IPS-20b (cell line): Measurements from ENCODE around the gene DNAJC6.

Source experiments
- H3K27ac ChIP-seq: one replicate; pipeline ENCODE4 v1.5.1; 2013; ENCODE audit warnings: low read length
- H3K27me3 ChIP-seq: 2 replicates; pipeline ENCODE4 v1.6.1; 2013; ENCODE audit warnings: mild to moderate bottlenecking, low read length, inconsistent platforms; ENCODE audit not compliant: insufficient read depth
- H3K36me3 ChIP-seq: 2 replicates; pipeline ENCODE4 v1.6.1; 2013; ENCODE audit warnings: low read depth, mild to moderate bottlenecking, inconsistent platforms, low read length, moderate library complexity; ENCODE audit not compliant: insufficient read depth
- H3K4me1 ChIP-seq: 2 replicates; pipeline ENCODE4 v1.6.1; 2013; ENCODE audit warnings: mild to moderate bottlenecking, control low read depth, inconsistent platforms, low read length, moderate library complexity; ENCODE audit not compliant: insufficient read depth
- H3K4me3 ChIP-seq: 2 replicates; pipeline ENCODE4 v1.5.1; 2013; ENCODE audit warnings: mild to moderate bottlenecking, low read length, inconsistent platforms
- H3K9ac ChIP-seq: 2 replicates; pipeline ENCODE4 v1.6.1; 2013; ENCODE audit warnings: low read depth, mild to moderate bottlenecking, inconsistent platforms, low read length, moderate library complexity
- H3K9me3 ChIP-seq: 2 replicates; pipeline ENCODE4 v1.6.1; 2013; ENCODE audit warnings: mild to moderate bottlenecking, low read depth, low read length, inconsistent platforms; ENCODE audit not compliant: insufficient read depth

Gene DNAJC6

DNA sequence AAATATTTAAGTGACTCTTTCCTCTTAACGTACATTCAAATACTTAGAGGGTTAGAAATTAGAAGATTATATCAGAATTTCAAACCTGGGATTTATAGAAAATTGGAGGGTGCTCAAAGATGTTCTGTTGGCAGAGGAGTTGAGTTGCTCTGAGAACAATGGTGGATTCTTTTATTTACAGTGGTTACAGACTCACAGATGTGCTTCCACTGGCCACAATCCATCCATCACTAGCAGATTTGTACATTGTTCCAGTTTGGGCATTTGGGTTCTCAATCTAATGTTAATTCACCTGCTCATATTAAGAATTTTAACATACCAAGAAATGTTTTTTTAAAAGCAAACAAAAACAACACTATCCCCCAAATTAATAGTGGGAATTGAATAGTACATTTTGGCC is 23.5 kb downstream of the DNAJC6 start:
- Histone ChIP-seq H3K4me1 (no peaks in the 10 kb centered on the region), H3K4me3 (no peak overlapping the region), H3K36me3 (no peaks in the 10 kb centered on the region), H3K27ac (no peak overlapping the region), H3K9me3 (no peaks in the 10 kb centered on the region), H3K9ac (no peak overlapping the region), H3K27me3 (no peaks in the 10 kb centered on the region)

DNA sequence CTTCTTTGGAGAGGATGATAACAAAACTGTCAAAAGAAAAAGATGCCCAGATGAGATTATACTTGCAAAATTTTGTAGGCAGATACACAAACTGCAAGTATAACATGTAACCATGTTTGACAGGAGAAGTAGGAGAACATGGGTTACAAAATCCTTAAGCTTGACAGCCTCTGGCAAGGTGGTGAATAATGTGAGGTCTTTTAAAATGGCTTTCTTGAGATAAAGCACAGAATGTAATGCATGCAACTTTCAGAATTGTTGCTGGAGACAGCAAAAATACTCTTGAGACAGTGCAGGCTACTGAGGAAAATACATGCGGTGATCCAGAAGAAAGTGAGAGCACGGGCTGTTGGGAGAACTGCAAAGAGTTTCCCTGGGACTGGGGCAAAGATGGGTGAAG is 24.7 kb downstream of the DNAJC6 start:
- Histone ChIP-seq H3K27me3 (no peaks in the 10 kb centered on the region), H3K36me3 (no peaks in the 10 kb centered on the region), H3K4me3 (no peak overlapping the region), H3K9me3 (no peaks in the 10 kb centered on the region), H3K9ac (no peak overlapping the region), H3K27ac (no peak overlapping the region), H3K4me1 (no peaks in the 10 kb centered on the region)

DNA sequence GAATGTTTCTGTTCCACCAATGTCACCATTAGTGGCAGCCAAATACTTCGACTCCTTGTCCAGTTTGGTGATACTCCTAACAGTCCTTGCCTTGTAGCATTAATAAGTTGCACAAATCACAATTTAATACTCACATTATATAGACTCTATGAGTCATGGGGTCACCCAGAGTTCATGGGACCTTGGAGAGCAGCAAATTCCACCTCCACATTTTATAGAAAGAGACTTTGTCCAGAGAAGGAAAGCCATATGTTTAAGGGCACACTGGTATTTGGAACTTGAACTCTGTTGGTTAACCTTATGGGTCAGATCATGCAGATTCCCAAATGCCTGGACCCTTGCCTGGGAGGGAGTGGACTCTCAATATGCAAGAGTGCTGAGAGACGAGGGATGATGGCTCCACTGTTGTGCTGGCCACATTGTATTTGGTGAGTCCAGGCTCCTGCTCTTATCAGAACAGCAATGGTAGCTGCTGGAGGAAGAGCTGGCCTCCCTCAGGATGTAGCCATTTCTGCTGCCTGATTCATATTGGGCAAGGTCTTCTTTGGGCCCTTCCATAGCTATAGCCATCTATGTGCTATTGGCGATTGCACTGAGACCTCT is 30.6 kb downstream of the DNAJC6 start:
- Histone ChIP-seq H3K4me3 (no peak overlapping the region), H3K9ac (no peak overlapping the region), H3K27ac (no peak overlapping the region), H3K4me1 (peaks cover 4% of the 10 kb centered on the region; the same call in 1 of the 2 replicates), H3K9me3 (no peaks in the 10 kb centered on the region), H3K36me3 (no peaks in the 10 kb centered on the region), H3K27me3 (no peaks in the 10 kb centered on the region)

DNA sequence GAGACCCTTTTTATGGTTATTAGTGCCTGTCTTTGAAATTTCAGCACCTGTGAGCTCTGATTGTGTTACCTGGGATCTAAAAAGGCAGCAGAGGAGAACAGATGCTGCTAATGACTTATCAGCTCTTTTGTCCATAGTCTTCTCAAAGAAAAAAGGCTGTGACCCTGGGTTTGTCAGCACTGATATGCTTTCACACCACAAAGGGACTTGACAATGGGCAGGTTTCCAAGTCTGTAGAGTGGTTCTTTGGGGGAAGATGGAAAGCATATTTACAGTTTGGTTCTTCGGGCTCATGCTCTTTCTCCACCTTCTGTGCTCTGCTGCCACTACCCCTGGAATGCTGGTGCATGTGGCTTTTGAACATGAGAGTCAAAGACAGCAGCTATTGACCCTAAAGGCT is 32.0 kb downstream of the DNAJC6 start:
- peaks cover 4% of the 10 kb centered on the region; the same call in 1 of the 2 replicates for H3K4me1 ChIP-seq

DNA sequence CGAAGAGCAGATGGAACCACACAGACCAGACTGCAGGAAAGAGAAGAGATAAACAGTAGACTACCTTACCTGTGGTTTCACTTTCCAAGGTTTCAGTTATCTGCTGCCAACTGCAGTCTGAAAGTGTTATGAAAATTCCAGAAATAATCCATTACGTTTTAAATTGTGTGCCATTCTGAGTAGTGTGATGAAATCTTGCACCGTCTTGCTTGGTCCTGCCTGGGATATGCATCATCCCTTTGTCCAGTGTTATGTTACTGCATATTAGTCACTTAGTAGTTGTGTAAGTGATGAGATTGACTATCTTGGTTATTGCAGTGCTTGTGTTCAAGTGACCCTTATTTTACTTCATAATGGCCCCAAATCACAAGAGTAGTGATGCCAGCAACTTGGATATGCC is 33.9 kb downstream of the DNAJC6 start:
- H3K36me3 ChIP-seq: no peaks in the 10 kb centered on the region
- H3K9me3 ChIP-seq: no peaks in the 10 kb centered on the region
- H3K27me3 ChIP-seq: no peaks in the 10 kb centered on the region
- no peak overlapping the region for H3K9ac ChIP-seq
- no peak overlapping the region for H3K4me3 ChIP-seq
- H3K27ac ChIP-seq: no peak overlapping the region
- peaks cover 4% of the 10 kb centered on the region; the same call in 1 of the 2 replicates for H3K4me1 ChIP-seq

More for the DNA sequence above, 32.0 kb downstream of the DNAJC6 start:
- H3K36me3 ChIP-seq: no peaks in the 10 kb centered on the region
- no peaks in the 10 kb centered on the region for H3K9me3 ChIP-seq
- H3K9ac ChIP-seq: no peak overlapping the region
- no peak overlapping the region for H3K4me3 ChIP-seq
- H3K27me3 ChIP-seq: no peaks in the 10 kb centered on the region
- no peak overlapping the region for H3K27ac ChIP-seq

DNA sequence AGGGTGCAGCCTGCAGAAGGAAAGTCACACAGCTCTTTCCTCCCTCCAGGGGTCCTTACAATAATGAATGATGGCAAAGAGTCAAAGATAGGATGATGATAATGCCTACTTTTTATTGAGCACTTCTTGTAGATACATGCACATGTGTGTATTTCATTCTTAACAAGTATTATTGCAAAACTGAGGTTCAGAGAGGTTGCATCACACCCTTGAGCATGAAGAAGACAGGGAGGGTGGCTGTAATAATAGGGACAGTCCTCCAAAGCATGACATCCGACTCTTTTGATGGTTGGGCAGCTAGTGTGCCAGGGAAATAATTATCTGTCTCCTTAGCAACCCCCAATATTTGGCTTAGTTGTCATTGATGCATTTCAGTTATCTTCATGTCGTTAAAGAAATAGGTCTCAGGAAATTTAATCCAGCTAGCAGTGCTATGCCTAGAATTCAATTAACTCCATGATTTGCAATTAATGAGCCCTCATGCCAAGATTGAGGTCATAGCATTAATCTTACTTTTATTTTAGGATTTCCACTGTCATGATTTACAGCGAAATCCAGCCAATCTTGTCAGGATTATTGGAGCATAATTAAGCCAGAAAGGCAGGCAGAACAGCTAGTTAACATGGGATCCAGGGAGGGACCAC is 35.0 kb downstream of the DNAJC6 start:
- Histone ChIP-seq H3K36me3 (no peaks in the 10 kb centered on the region), H3K9ac (no peak overlapping the region), H3K27ac (no peak overlapping the region), H3K9me3 (no peaks in the 10 kb centered on the region), H3K27me3 (no peaks in the 10 kb centered on the region), H3K4me1 (peaks cover 4% of the 10 kb centered on the region; the same call in 1 of the 2 replicates), H3K4me3 (no peak overlapping the region)

DNA sequence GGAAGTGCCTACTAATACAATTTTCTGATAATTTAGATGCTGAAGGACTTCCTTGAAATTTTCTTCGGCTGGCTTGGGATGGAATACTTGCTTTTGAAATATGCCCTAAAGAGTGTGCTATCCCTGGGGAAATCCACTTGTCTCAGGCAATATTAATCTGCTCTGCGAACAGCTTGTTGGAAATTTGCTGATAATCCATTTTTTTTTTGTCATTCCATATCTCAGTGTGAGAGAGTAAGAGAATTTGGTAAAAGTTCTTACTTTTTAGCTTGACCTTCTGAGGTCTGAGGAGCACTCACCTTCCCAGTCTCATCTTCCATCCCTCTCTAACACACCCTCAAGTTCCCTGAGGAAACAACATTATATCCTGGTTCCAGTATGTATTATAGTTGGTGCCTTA is 36.8 kb downstream of the DNAJC6 start:
- H3K4me1 ChIP-seq: peaks cover 11% of the 10 kb centered on the region; the same call in 1 of the 2 replicates
- no peaks in the 10 kb centered on the region for H3K9me3 ChIP-seq
- H3K4me3 ChIP-seq: no peak overlapping the region
- no peak overlapping the region for H3K9ac ChIP-seq
- H3K27ac ChIP-seq: no peak overlapping the region
- H3K36me3 ChIP-seq: no peaks in the 10 kb centered on the region
- H3K27me3 ChIP-seq: no peaks in the 10 kb centered on the region

DNA sequence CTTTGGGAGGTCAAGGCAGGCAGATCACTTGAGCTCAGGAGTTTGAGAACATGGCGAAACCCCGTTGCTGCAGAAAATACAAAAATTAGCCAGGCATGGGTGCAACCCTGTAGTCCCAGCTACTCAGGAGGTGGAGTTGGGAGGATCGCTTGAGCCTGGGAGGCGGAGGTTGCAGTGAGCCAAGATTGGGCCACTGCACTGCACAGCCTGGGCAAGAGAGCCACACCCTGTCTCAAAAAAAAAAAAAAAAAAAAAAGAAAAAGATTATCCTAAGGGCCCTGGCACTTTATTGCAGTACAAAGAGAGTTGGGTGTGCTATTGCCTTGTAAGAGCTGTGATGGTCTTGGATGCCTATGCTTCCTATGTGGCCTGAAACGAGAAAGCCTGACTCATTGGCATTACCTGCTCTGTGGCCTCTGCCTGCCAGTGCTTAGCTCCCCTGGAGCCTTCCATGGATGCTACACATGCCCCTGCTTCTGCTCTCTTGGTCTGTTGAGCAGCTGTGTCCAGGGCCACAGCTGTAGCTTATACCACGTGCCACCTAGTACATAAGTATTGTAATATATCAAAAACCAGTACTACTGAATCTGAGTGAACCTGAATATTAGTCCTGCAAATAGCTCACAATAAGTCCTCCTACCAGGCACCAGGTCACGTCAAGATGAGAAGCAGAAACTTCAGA is 45.8 kb downstream of the DNAJC6 start:
- Histone ChIP-seq H3K9ac (no peak overlapping the region), H3K27me3 (no peaks in the 10 kb centered on the region), H3K4me1 (peaks cover 4% of the 10 kb centered on the region; the same call in 1 of the 2 replicates), H3K4me3 (no peak overlapping the region), H3K36me3 (no peaks in the 10 kb centered on the region), H3K27ac (no peak overlapping the region), H3K9me3 (no peaks in the 10 kb centered on the region)

DNA sequence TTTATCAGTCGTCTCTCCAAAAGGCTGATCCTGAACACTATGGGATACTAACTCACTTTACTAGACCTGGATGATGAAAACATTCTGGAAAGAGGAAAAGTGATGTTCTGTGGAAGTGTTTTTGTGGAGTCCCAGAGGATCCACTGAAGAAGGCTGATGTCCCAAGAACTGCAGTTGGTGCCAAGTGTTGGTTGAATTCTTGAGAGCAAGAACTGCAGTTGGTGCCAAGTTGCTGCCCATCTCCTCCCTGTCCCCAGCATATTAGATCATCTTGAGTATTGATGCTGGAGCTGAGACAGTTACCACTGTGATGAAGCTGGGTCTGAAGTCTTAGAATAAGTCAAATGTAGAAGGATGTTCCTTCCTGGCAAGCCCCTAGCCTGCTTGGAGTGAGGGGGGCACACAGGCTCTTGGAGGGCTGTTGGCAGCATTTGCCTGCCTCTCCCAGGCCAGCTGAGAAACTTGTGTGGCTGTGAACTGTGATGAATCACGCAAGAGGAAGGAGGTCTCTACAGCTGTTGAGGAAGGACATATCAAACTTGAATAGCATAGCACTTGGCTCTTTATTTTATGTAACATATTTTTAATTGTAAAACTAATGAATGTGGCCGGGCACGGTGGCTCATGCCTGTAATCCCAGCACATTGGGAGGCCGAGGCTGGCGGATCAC is 48.1 kb downstream of the DNAJC6 start:
- Histone ChIP-seq H3K27ac (no peak overlapping the region), H3K36me3 (no peaks in the 10 kb centered on the region), H3K9me3 (no peaks in the 10 kb centered on the region), H3K4me3 (no peak overlapping the region), H3K4me1 (peaks cover 3% of the 10 kb centered on the region; the same call in 1 of the 2 replicates), H3K9ac (no peak overlapping the region), H3K27me3 (no peaks in the 10 kb centered on the region)

DNA sequence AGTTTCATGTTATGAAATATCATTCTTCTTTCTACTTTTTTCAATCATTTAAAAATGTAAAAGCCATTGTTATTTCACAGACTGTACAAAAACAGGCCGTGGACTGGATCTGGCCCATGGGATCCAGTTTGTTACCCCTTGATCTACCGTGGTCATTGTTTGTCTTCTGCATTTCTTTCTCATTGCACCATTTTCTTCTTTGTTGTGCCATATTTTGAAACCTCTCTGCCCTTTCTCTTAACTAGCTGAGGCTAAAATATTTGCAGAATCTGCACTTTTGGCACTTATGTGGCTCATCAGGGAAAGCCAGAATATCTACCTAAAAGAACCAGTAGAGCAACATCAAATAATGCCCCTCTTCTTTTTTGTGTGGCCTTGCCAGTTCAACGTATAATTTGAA is 50.5 kb downstream of the DNAJC6 start:
- H3K27ac ChIP-seq: no peak overlapping the region
- no peak overlapping the region for H3K4me3 ChIP-seq
- no peaks in the 10 kb centered on the region for H3K36me3 ChIP-seq
- H3K9me3 ChIP-seq: no peaks in the 10 kb centered on the region
- no peaks in the 10 kb centered on the region for H3K27me3 ChIP-seq
- no peak overlapping the region for H3K9ac ChIP-seq
- peaks cover 3% of the 10 kb centered on the region; the same call in 1 of the 2 replicates for H3K4me1 ChIP-seq

DNA sequence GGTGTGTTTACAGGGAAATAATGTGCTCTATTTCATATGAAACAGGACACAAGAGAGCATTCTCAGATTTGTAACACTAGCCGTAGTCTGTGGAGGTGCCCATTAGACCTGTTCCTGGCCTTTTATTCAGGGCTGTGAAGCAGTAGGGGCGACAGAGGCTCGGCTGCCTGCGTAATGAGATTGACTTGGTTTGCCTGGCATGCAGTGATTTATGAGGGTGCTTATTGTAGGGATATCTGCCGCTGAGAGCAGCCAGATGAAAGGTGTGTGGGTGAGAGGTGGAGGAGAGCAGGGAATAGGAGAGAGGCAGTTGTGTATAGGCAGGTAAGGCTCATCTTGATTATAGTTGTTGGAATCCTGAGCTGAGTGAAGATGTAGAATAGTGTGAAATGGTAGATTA is 51.3 kb downstream of the DNAJC6 start:
- no peak overlapping the region for H3K4me3 ChIP-seq
- no peak overlapping the region for H3K27ac ChIP-seq
- H3K27me3 ChIP-seq: no peaks in the 10 kb centered on the region
- H3K9me3 ChIP-seq: no peaks in the 10 kb centered on the region
- no peaks in the 10 kb centered on the region for H3K36me3 ChIP-seq
- peaks cover 3% of the 10 kb centered on the region; the same call in 1 of the 2 replicates for H3K4me1 ChIP-seq
- H3K9ac ChIP-seq: no peak overlapping the region
